ENCODE measurements around the gene CD82. TPM values are rescaled to one million over a fixed set of nuclear protein-coding genes. Genes with fewer than 3 reads are reported as not detected.

Gene CD82
- total RNA-seq, 1 donor from 2014 or later = 34.3 TPM

GRCh38 chr11:44602891-44603310 lies 37.4 kb downstream of the CD82 start:
- no peak for DNase-seq

- no peak for DNase-seq
These were observed 38.7 kb downstream of the CD82 start for GRCh38 chr11:44604171-44604581.

GRCh38 chr11:44605068-44605708 lies 39.7 kb downstream of the CD82 start:
- no peak for DNase-seq

- DNase-seq = no peak
These were observed 40.5 kb downstream of the CD82 start for GRCh38 chr11:44605965-44606364.

- no peak for DNase-seq
These were observed 41.0 kb downstream of the CD82 start for GRCh38 chr11:44606472-44606871.

GRCh38 chr11:44607319-44607962 lies 42.0 kb downstream of the CD82 start:
- DNase-seq = no peak

GRCh38 chr11:44607987-44608386 lies 42.5 kb downstream of the CD82 start:
- DNase-seq = no peak

GRCh38 chr11:44608651-44608990 lies 43.2 kb downstream of the CD82 start:
- no peak for DNase-seq

GRCh38 chr11:44608991-44609782 lies 43.7 kb downstream of the CD82 start:
- DNase-seq = no peak

- DNase-seq = no peak
These were observed 44.3 kb downstream of the CD82 start for GRCh38 chr11:44609783-44610155.

GRCh38 chr11:44610186-44610955 lies 44.9 kb downstream of the CD82 start:
- DNase-seq = no peak

- no peak for DNase-seq
These were observed 45.6 kb downstream of the CD82 start for GRCh38 chr11:44611088-44611487.

GRCh38 chr11:44611687-44612434 lies 46.4 kb downstream of the CD82 start:
- no peak for DNase-seq

GRCh38 chr11:44613153-44613552 lies 47.7 kb downstream of the CD82 start:
- DNase-seq = no peak

GRCh38 chr11:44614281-44614775 lies 48.9 kb downstream of the CD82 start:
- DNase-seq = no peak

GRCh38 chr11:44615041-44615755 lies 49.7 kb downstream of the CD82 start:
- DNase-seq = no peak

GRCh38 chr11:44615913-44616791 lies 50.7 kb downstream of the CD82 start:
- no peak for DNase-seq

- DNase-seq = no peak
These were observed 52.4 kb downstream of the CD82 start for GRCh38 chr11:44617671-44618461.

All from skin of body (tissue), 2 donors.